Neural progenitor cell (in vitro differentiated cells): ENCODE measurements around the gene NRF1. TPM values are rescaled to one million over a fixed set of nuclear protein-coding genes. Genes with fewer than 3 reads are reported as not detected.

Experiments used
- DNase-seq: peaks from one replicate; pipeline ENCODE4 v3.0.0-alpha.2; 2016; ENCODE audit warnings: low spot score
- H2AFZ ChIP-seq: fragments of 200-600 bp; sonication (generic); replicated peaks from 2 replicates; pipeline ENCODE4 v1.6.1; 2016; ENCODE audit warnings: antibody characterized with exemption
- H3F3A ChIP-seq: fragments of 200-600 bp; sonication (generic); 2 replicates; pipeline ENCODE4 v1.6.1; 2016; ENCODE audit warnings: antibody characterized with exemption, low read depth
- H3K27ac ChIP-seq: fragments of 200-600 bp; sonication (generic); 2 replicates; pipeline ENCODE4 v1.5.1; 2016; ENCODE audit warnings: mild to moderate bottlenecking
- H3K27me3 ChIP-seq: fragments of 200-600 bp; sonication (generic); 2 replicates; pipeline ENCODE4 v1.6.1; 2016; ENCODE audit warnings: mild to moderate bottlenecking, moderate library complexity
- H3K36me3 ChIP-seq: fragments of 200-600 bp; sonication (generic); 2 replicates; pipeline ENCODE4 v1.5.1; 2016
- H3K4me1 ChIP-seq: fragments of 200-600 bp; sonication (generic); 2 replicates; pipeline ENCODE4 v1.6.1; 2016; ENCODE audit warnings: mixed run types
- H3K4me2 ChIP-seq: fragments of 200-600 bp; sonication (generic); 2 replicates; pipeline ENCODE4 v1.6.1; 2016
- H3K4me3 ChIP-seq: fragments of 200-600 bp; sonication (generic); 2 replicates; pipeline ENCODE4 v1.5.1; 2016
- H3K79me2 ChIP-seq: fragments of 200-600 bp; sonication (generic); 2 replicates; pipeline ENCODE4 v1.6.1; 2016; ENCODE audit warnings: low read depth
- H3K9ac ChIP-seq: fragments of 200-600 bp; sonication (generic); 2 replicates; pipeline ENCODE4 v1.6.1; 2016
- H3K9me3 ChIP-seq: fragments of 200-600 bp; sonication (generic); 2 replicates; pipeline ENCODE4 v1.5.1; 2016; ENCODE audit warnings: low read depth
- H4K20me1 ChIP-seq: fragments of 200-600 bp; sonication (generic); 2 replicates; pipeline ENCODE4 v1.6.1; 2016; ENCODE audit warnings: low read depth
- H3K27ac Mint-ChIP-seq: 3 replicates; pipeline ENCODE4 v1.8.0; 2021; ENCODE audit warnings: mixed read lengths
- H3K27me3 Mint-ChIP-seq: 2 replicates; pipeline ENCODE4 v1.8.0; 2022; ENCODE audit warnings: low read depth, mild to moderate bottlenecking, inconsistent platforms, moderate library complexity, mixed read lengths; ENCODE audit not compliant: insufficient read depth
- H3K36me3 Mint-ChIP-seq: 3 replicates; pipeline ENCODE4 v1.8.0; 2021; ENCODE audit warnings: mixed read lengths
- H3K4me1 Mint-ChIP-seq: 3 replicates; pipeline ENCODE4 v1.8.0; 2021; ENCODE audit warnings: mixed read lengths
- H3K4me3 Mint-ChIP-seq: 3 replicates; pipeline ENCODE4 v1.8.0; 2021; ENCODE audit warnings: mild to moderate bottlenecking, moderate library complexity, mixed read lengths
- H3K9me3 Mint-ChIP-seq: 3 replicates; pipeline ENCODE4 v1.8.0; 2020; ENCODE audit warnings: mixed read lengths
- CTCF ChIP-seq: fragments of 200-600 bp; sonication (generic); IDR thresholded peaks from 2 replicates; pipeline ENCODE4 v1.5.1; 2017; ENCODE audit warnings: antibody characterized with exemption, mild to moderate bottlenecking
- EZH2 ChIP-seq: fragments of 200-600 bp; sonication (generic); IDR thresholded peaks from 2 replicates; pipeline ENCODE4 v1.6.1; 2017; ENCODE audit warnings: antibody characterized with exemption, mild to moderate bottlenecking, moderate library complexity
- EZH2phosphoT487 ChIP-seq: fragments of 200-600 bp; sonication (generic); IDR thresholded peaks from 2 replicates; pipeline ENCODE4 v1.6.1; 2017; ENCODE audit warnings: antibody characterized with exemption
- total RNA-seq: library from RNA; depleted of rRNA; stranded (reverse); fragments of >200 nt; gene quantifications from 2 replicates; pipeline ENCODE4 v1.2.3, GENCODE V29; 2015; ENCODE audit warnings: low replicate concordance

The NRF1 gene
- total RNA-seq, 1 donor from 2014 or later = 22.9 TPM

- peak overlapping the region; percentile 42 for H3K27ac Mint-ChIP-seq
- H3K36me3 ChIP-seq = peaks cover 28% of the 10 kb centered on the region
- TF ChIP-seq EZH2phosphoT487 = no peak
- no peak for TF ChIP-seq CTCF
- TF ChIP-seq EZH2 = no peak
These were observed 66.3 kb downstream of the NRF1 start for GRCh38 chr7:129677796-129678195.

GRCh38 chr7:129678606-129679005, 67.1 kb downstream of the NRF1 start:
- H3K9me3 Mint-ChIP-seq = peaks cover 16% of the 10 kb centered on the region
- Histone ChIP-seq H3K27ac (no peak overlapping the region), H3K9ac (no peak overlapping the region), H3K4me3 (no peak overlapping the region), H3K4me1 (no peaks in the 10 kb centered on the region), H3K9me3 (no peaks in the 10 kb centered on the region), H3K27me3 (no peaks in the 10 kb centered on the region), H3K4me2 (no peak overlapping the region), H4K20me1 (no peaks in the 10 kb centered on the region), H3K79me2 (no peaks in the 10 kb centered on the region), H3K36me3 (peaks cover 28% of the 10 kb centered on the region), H3F3A (peaks cover 7% of the 10 kb centered on the region), H2AFZ (no peak overlapping the region)
- no peaks in the 10 kb centered on the region for H3K27me3 Mint-ChIP-seq
- no peaks in the 10 kb centered on the region for H3K4me1 Mint-ChIP-seq
- no peak overlapping the region for H3K27ac Mint-ChIP-seq
- no peak for DNase-seq
- no peak overlapping the region for H3K4me3 Mint-ChIP-seq
- H3K36me3 Mint-ChIP-seq = peaks cover 43% of the 10 kb centered on the region
- no peak for TF ChIP-seq CTCF
- TF ChIP-seq EZH2 = no peak
- TF ChIP-seq EZH2phosphoT487 = no peak

More at GRCh38 chr7:129677796-129678195, 66.3 kb downstream of the NRF1 start:
- H4K20me1 ChIP-seq = no peaks in the 10 kb centered on the region
- Mint-ChIP-seq H3K36me3 (peaks cover 41% of the 10 kb centered on the region), H3K9me3 (peaks cover 16% of the 10 kb centered on the region), H3K27me3 (no peaks in the 10 kb centered on the region), H3K4me1 (no peaks in the 10 kb centered on the region), H3K4me3 (no peak overlapping the region)
- H3K4me3 ChIP-seq = no peak overlapping the region
- DNase-seq = no peak
- H3K9ac ChIP-seq = no peak overlapping the region
- H3K4me2 ChIP-seq = no peak overlapping the region
- H3K27me3 ChIP-seq = no peaks in the 10 kb centered on the region
- H3F3A ChIP-seq = peaks cover 7% of the 10 kb centered on the region
- no peak overlapping the region for H3K27ac ChIP-seq
- no peak overlapping the region for H2AFZ ChIP-seq
- no peaks in the 10 kb centered on the region for H3K9me3 ChIP-seq
- H3K4me1 ChIP-seq = no peaks in the 10 kb centered on the region
- no peaks in the 10 kb centered on the region for H3K79me2 ChIP-seq

GRCh38 chr7:129680400-129680799, 68.9 kb downstream of the NRF1 start:
- Mint-ChIP-seq H3K27ac (no peak overlapping the region), H3K36me3 (peaks cover 38% of the 10 kb centered on the region), H3K4me3 (no peak overlapping the region), H3K9me3 (peaks cover 8% of the 10 kb centered on the region), H3K4me1 (peaks cover 3% of the 10 kb centered on the region), H3K27me3 (no peaks in the 10 kb centered on the region)
- no peaks in the 10 kb centered on the region for H3K79me2 ChIP-seq
- peaks cover 13% of the 10 kb centered on the region for H3F3A ChIP-seq
- H3K27ac ChIP-seq = no peak overlapping the region
- peaks cover 10% of the 10 kb centered on the region for H3K4me1 ChIP-seq
- H3K27me3 ChIP-seq = no peaks in the 10 kb centered on the region
- H2AFZ ChIP-seq = no peak overlapping the region
- no peak for TF ChIP-seq EZH2
- TF ChIP-seq CTCF = no peak
- no peak for TF ChIP-seq EZH2phosphoT487
- H3K4me3 ChIP-seq = no peak overlapping the region
- H3K36me3 ChIP-seq = peaks cover 15% of the 10 kb centered on the region
- H3K9me3 ChIP-seq = no peaks in the 10 kb centered on the region
- no peak for DNase-seq
- H3K9ac ChIP-seq = no peak overlapping the region
- no peak overlapping the region for H3K4me2 ChIP-seq
- H4K20me1 ChIP-seq = no peaks in the 10 kb centered on the region
